ENCODE measurements around the gene VEGFA.

- TF ChIP-seq CTCF (IDR thresholded peaks at IDR 0.05; ENCODE audit: control extremely low read depth in 1 of 3, insufficient read depth in 1 of 3, low read depth in 1 of 3, low read length in 3 of 3) (no peak), GABPA (IDR thresholded peaks at IDR 0.05; ENCODE audit: borderline replicate concordance, insufficient read depth, low read length) (no peak)
Measured at GRCh38 chr6:43722920-43723545, 47.0 kb upstream of the VEGFA start.
